G401 (cell line): ENCODE measurements around the gene ERH. TPM values are rescaled to one million over a fixed set of nuclear protein-coding genes. Genes with fewer than 3 reads are reported as not detected.

ENCODE experiments used
- DNase-seq: peaks from one replicate; pipeline ENCODE4 v3.0.0-alpha.2; 2015; ENCODE audit warnings: low spot score
- in situ Hi-C: cut with HindIII; loops from 2 replicates; pipeline ENCODE4 v1.10.0; 2016; ENCODE audit warnings: low sequenced_read_pairs, mixed read lengths
- total RNA-seq: library from RNA; depleted of rRNA; stranded (reverse); fragments of >200 nt; shearing (Covaris generic); gene quantifications from 2 replicates; pipeline ENCODE4 v1.2.3, GENCODE V29; 2014; rRNA removed

The ERH gene
- total RNA-seq, 1 experiment from 2014 or later: 338 TPM

DNA sequence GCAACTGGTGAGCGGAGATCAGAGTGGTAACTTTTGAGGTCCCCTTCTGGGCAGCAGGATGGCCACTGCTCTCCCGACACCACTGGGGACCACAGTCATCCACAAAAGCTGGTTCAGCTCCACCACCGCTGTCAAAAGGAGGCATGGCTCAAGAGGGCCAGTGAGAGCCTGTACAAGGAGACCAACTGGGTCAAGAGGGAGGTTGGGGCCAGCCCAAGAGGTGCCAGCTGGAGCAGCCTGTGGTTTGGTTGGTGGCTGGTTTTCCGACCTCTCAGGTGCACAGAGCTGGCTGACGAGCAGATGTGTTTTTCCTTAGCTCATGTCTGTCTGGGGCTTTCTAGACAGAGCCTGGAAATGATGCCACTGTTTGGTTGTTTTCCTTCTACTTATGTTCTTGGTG is 60.1 kb downstream of the ERH start:
- in situ Hi-C loops: no loop called here
- DNase-seq: no peak

DNA sequence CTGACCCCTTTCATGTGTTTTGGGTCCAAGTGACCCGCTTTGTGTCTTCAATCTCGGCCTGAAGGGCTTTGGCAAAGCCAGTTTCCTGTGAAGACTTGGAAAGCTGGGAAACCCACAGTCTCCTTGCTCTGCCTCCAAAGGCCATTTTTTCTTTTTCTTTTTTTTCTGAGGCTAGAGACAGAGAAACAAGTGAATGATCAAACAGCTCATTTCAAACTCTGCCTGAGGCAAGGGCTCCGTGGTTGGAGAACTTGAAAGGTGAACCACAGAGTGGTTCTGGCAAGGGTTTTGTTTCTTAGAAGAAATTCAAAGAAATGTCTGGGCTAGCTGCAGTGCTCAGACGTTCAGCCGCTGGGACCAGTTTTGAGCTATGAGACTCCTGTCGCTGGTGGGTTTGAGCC is 62.7 kb downstream of the ERH start:
- DNase-seq: no peak
- in situ Hi-C loops: no loop called here

DNA sequence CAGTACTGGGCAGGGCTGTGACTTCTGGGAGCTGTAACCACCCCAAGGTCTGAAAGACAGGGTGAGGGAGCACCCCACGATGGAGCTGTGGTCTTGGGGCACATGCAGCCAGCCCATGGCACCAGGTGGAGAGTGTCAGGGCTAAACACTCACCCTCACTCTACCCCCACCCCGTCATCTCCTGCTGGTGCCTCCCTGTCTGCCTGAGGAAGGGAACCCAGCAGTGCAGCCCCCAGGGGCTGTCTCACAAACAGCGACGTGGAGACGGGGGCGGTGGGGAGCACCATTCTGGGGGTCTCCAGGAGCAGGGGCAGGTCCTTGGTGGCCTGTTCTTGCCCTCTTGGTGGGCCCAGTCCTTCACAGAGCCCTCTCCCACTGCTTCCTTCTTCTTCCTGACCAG is 63.5 kb downstream of the ERH start:
- DNase-seq: no peak
- in situ Hi-C loops: no loop called here

DNA sequence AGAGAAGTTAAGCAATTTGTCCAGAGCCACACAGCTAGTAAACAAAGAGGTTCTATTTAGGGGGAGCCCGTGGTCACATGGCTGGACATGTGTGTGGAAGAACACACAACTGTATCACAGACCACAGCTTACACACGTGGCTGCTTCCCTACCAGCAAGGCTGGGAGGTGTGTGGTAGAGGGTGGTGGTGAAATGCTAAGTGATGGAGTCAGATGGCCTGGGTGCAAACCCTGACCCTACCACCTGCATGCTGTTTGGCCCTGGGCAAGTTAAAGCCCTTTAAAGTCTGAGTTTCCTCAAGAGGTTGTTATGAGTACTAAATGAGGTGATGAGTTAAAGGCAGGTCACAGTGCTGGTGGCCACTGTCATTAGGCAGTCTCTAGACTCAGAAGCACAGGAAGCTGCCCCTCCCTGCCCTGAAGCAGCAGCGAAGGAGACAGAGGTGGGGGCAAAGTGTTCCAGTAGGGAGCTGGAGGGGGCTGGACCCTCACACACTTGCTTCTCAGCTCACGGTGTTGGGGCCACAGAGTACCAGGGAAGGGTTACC is 64.2 kb downstream of the ERH start:
- in situ Hi-C loops: no loop called here
- DNase-seq: no peak

DNA sequence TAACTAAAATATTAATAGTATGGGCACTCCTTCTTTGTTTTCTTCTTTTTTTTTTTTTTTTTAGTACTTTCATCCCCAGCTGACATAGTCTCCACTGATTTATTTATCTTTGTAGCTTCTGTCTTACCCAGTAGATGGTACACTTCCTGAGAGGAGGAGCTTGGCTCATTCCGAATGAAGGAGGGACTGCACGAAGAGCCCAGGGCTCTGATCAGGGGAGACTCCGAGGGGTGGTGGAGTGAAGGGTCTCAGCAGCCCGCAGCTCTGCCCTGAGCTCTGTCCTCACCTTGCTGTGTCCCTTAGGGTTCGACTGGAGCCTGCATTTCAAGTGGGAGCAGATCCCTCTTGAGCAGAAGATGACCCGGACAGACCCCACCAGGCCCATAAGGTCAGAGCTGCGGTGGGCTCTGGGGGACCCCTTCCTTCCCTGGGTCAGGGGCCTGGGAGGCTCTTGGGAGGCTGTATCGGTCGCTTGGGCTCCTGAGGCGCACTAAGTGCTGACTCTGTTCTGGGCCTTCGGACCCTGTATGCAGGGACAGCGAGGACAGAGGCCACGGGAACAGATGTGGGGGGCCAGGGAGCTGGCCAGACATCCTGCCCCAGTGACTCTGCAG is 65.2 kb downstream of the ERH start:
- DNase-seq: no peak
- in situ Hi-C loops: no loop called here

DNA sequence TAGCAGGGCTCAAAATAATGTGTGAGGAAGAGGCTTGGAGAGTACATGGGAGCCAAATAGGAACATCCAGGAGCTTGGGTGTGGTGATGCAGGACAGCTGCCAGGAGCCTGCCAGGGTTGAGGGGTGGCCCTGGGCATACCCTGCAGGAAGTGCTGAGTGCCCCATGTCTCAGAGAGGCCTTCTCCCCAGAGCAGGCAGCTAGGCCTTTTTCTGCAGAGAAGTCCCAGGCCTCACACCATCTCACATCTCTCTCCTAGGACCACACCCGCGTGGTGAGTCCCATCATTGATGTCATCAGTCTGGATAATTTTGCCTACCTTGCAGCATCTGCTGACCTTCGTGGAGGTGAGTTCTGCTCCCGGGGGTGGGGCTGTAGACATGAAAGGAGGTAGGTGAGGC is 66.9 kb downstream of the ERH start:
- in situ Hi-C loops: no loop called here
- no peak for DNase-seq

Other genes starting within 250 kb of the ERH start
- gene DCAF5, start 245.2 kb downstream of the ERH start, total RNA-seq: 22.7 and 25.5 TPM in 2 replicates
- gene EXD2, start 206.8 kb downstream of the ERH start, total RNA-seq: 10.3 and 20.4 TPM in 2 replicates
- gene GALNT16, start 138.1 kb downstream of the ERH start, total RNA-seq: 0.10 and 2.7 TPM in 2 replicates
- gene SLC39A9, start 393 bp upstream of the ERH start, total RNA-seq: 72.7 and 73.2 TPM in 2 replicates
- 0.31 TPM in 1 of 2 replicates, not detected in the other for gene PLEKHD1, start 86.4 kb upstream of the ERH start, total RNA-seq
- 0.75 TPM in 1 of 2 replicates, not detected in the other for gene CCDC177, start 176.6 kb upstream of the ERH start, total RNA-seq
- 1.4 and 1.5 TPM in 2 replicates for gene SUSD6, start 213.3 kb upstream of the ERH start, total RNA-seq